8988T (cell line): ENCODE measurements around the gene RPS2.

Experiments used
- DNase-seq: peaks from one replicate; pipeline ENCODE4 v3.0.0; 2011

The RPS2 gene

GRCh38 chr16:1980770-1981087, 16.1 kb upstream of the RPS2 start:
- DNase-seq: no peak

- no peak for DNase-seq
Observed at GRCh38 chr16:1980030-1980769, 15.6 kb upstream of the RPS2 start.

GRCh38 chr16:1979271-1980029, 14.8 kb upstream of the RPS2 start:
- DNase-seq: no peak

GRCh38 chr16:1978476-1979120, 14.0 kb upstream of the RPS2 start:
- no peak for DNase-seq

- no peak for DNase-seq
Observed at GRCh38 chr16:1977875-1978268, 13.2 kb upstream of the RPS2 start.

GRCh38 chr16:1976951-1977874, 12.6 kb upstream of the RPS2 start:
- no peak for DNase-seq

- no peak for DNase-seq
Observed at GRCh38 chr16:1976216-1976520, 11.5 kb upstream of the RPS2 start.

GRCh38 chr16:1975432-1976215, 11.0 kb upstream of the RPS2 start:
- DNase-seq: no peak

- DNase-seq: no peak
Observed at GRCh38 chr16:1974157-1975070, 9.8 kb upstream of the RPS2 start.

- DNase-seq: no peak
Observed at GRCh38 chr16:1973461-1974156, 9.0 kb upstream of the RPS2 start.

- no peak for DNase-seq
Observed at GRCh38 chr16:1972490-1972877, 7.9 kb upstream of the RPS2 start.

- DNase-seq: peak; percentile 96
Observed at GRCh38 chr16:1971796-1972489, 7.3 kb upstream of the RPS2 start, which contains the start of gene TBL3. TSS of gene TBL3 (plus strand) at chr16:1972053. CDS start at chr16:1972165, 112 bp downstream.

- DNase-seq: no peak
Observed at GRCh38 chr16:1968146-1968953, 3.7 kb upstream of the RPS2 start.

- DNase-seq: no peak
Observed at GRCh38 chr16:1966460-1966859, 1.8 kb upstream of the RPS2 start, which contains the start of gene RNF151. TSS of gene RNF151 (plus strand) at chr16:1966856. CDS start at chr16:1966882, 26 bp downstream.

- DNase-seq: no peak
Observed at GRCh38 chr16:1965396-1966001, 873 bp upstream of the RPS2 start.

- no peak for DNase-seq
Observed at GRCh38 chr16:1963806-1964505, 670 bp downstream of the RPS2 start.
